GM12878 (cell line): Measurements from ENCODE around the gene TET1. TPM values are rescaled to one million over a fixed set of nuclear protein-coding genes. Genes with fewer than 3 reads are reported as not detected.

Experiments used
- ATAC-seq: fragments of 200-7000 bp; cut with Tn5 transposase; 3 replicates; pipeline ENCODE4 v1.9.1; 2020; ENCODE audit warnings: mild to moderate bottlenecking, moderate library complexity
- BruUV-seq: library from RNA; stranded (reverse); fragments of 400-500 nt; replicated peaks from 2 replicates; lab custom pipeline; 2021; lab: Mats Ljungman, UMichigan
- CTCF ChIA-PET: fragments of 300-600 bp; sonication (Branson Sonifier 250); formaldehyde crosslinking; extraction: SDS; loops from one replicate; lab custom pipeline; 2021; ENCODE audit warnings: inconsistent platforms; lab: Yijun Ruan, JAX
- POLR2A ChIA-PET: fragments of 350-600 bp; formaldehyde crosslinking; extraction: SDS; loops from one replicate; lab custom pipeline; 2021; ENCODE audit warnings: inconsistent platforms; lab: Charles Lee
- RAD21 ChIA-PET: fragments of 300-600 bp; sonication (Branson Sonifier 250); formaldehyde crosslinking; loops from one replicate; lab custom pipeline; 2023; ENCODE audit warnings: antibody characterized with exemption; ENCODE audit not compliant: unreplicated experiment; lab: Charles Lee
- SMC1A ChIA-PET: fragments of 300-600 bp; sonication (Branson Sonifier 250); formaldehyde crosslinking; loops from one replicate; lab custom pipeline; 2023; ENCODE audit not compliant: unreplicated experiment, uncharacterized antibody; lab: Charles Lee
- DNase-seq: peaks from one replicate; pipeline ENCODE4 v3.0.0-alpha.2; 2011; ENCODE audit warnings: low read depth, low spot score
- FAIRE-seq: peaks from 3 replicates; lab custom pipeline; 2011; peaks lifted over from hg19 to GRCh38; lab: Jason Lieb, UNC
- H2AFZ ChIP-seq: 2 replicates; pipeline ENCODE4 v1.6.0; 2011; ENCODE audit warnings: low read depth, low read length, control low read depth; ENCODE audit not compliant: control insufficient read depth
- H3K27ac ChIP-seq: 2 replicates; pipeline ENCODE4 v1.5.1; 2011; ENCODE audit warnings: control low read depth; ENCODE audit not compliant: control insufficient read depth, insufficient read depth
- H3K27me3 ChIP-seq, 2 experiments: replicated peaks in 1 of 2; 2 replicates each; pipeline versions ENCODE4 v1.6.0 to v1.6.1; 2011; ENCODE audit warnings: low read length in 1 of 2; ENCODE audit not compliant: control insufficient read depth in 2 of 2, insufficient read depth in 2 of 2
- H3K36me3 ChIP-seq, 2 experiments: 2 replicates each; pipeline ENCODE4 v1.5.1; 2011; ENCODE audit warnings: low read length in 1 of 2; ENCODE audit not compliant: control insufficient read depth in 2 of 2, insufficient read depth in 2 of 2
- H3K4me1 ChIP-seq: 2 replicates; pipeline ENCODE4 v1.6.1; 2011; ENCODE audit warnings: mild to moderate bottlenecking, low read length, moderate library complexity, mixed read lengths; ENCODE audit not compliant: control insufficient read depth, insufficient read depth
- H3K4me2 ChIP-seq: 2 replicates; pipeline ENCODE4 v1.6.0; 2011; ENCODE audit warnings: control low read depth; ENCODE audit not compliant: control insufficient read depth, insufficient read depth
- H3K4me3 ChIP-seq: fragments of 200-600 bp; sonication (generic); 2 replicates; pipeline ENCODE4 v1.5.1; 2016
- H3K79me2 ChIP-seq: 2 replicates; pipeline ENCODE4 v1.6.0; 2011; ENCODE audit warnings: low read length; ENCODE audit not compliant: control insufficient read depth, insufficient read depth
- H3K9ac ChIP-seq: 2 replicates; pipeline ENCODE4 v1.8.0; 2011; ENCODE audit warnings: low read length, control low read depth, mixed read lengths; ENCODE audit not compliant: control insufficient read depth, insufficient read depth
- H3K9me3 ChIP-seq: replicated peaks from 3 replicates; pipeline ENCODE4 v1.5.1; 2011; ENCODE audit warnings: mild to moderate bottlenecking, low read length; ENCODE audit not compliant: control insufficient read depth, insufficient read depth
- H4K20me1 ChIP-seq: 2 replicates; pipeline ENCODE4 v1.6.0; 2011; ENCODE audit not compliant: control insufficient read depth, insufficient read depth
- HSF1 ChIP-seq: fragments of 150-350 bp; IDR thresholded peaks from 2 replicates; pipeline ENCODE4 v1.6.1; 2014; ENCODE audit warnings: mild to moderate bottlenecking, low read depth, low read length
- JUNB ChIP-seq: IDR thresholded peaks from 2 replicates; pipeline ENCODE4 v1.6.1; 2016; ENCODE audit warnings: antibody characterized with exemption, mild to moderate bottlenecking
- MEF2A ChIP-seq: IDR thresholded peaks from 2 replicates; pipeline ENCODE4 v1.6.1; 2011; ENCODE audit warnings: low read depth, mild to moderate bottlenecking, low read length, moderate library complexity; ENCODE audit not compliant: insufficient read depth
- NFIC ChIP-seq: IDR thresholded peaks from 2 replicates; pipeline ENCODE4 v1.6.1; 2012; ENCODE audit warnings: low read depth, mild to moderate bottlenecking, inconsistent platforms, low read length, moderate library complexity
- POLR2AphosphoS2 ChIP-seq: IDR thresholded peaks from 2 replicates; pipeline ENCODE4 v1.6.1; 2011; ENCODE audit warnings: low read depth, mild to moderate bottlenecking, low read length, improper control_type of control experiment, moderate library complexity
- RUNX3 ChIP-seq: IDR thresholded peaks from 2 replicates; pipeline ENCODE4 v1.6.1; 2012; ENCODE audit warnings: low read length, inconsistent platforms
- WGBS: methylation state at CpG from one replicate; pipeline ENCODE4 v1.1.6; 2016; ENCODE audit warnings: low lambda C conversion rate; ENCODE audit not compliant: insufficient replicate concordance, insufficient coverage; ENCODE audit errors: missing lambda C conversion rate; 5-methylcytosine and 5-hydroxymethylcytosine counted together
- in situ Hi-C: fragments of 300-500 bp; cut with MboI; formaldehyde crosslinking; loops from 9 replicates; pipeline ENCODE4 v1.14.3; 2018; ENCODE audit warnings: mixed read lengths
- intact Hi-C: fragments of 100-400 bp; cut with micrococcal nuclease; formaldehyde crosslinking; loops from one replicate; pipeline ENCODE4 v1.14.2; 2022; ENCODE audit not compliant: unreplicated experiment
- polyA plus RNA-seq, 11 experiments: library from polyadenylated mRNA; depleted of rRNA in 4 of 11; unstranded in 6 of 11; stranded (reverse) in 5 of 11; fragments of >200 nt; fragmentation: Nextera tagmentation in 4 of 11; fragmentation: Illumina TruSeq in 1 of 11; extraction: Ambion mirVana in 4 of 11; extraction: Trizol in 1 of 11; gene quantifications; 1 replicate in 1 of 11; 2 replicates in 10 of 11; pipeline versions ENCODE4 v1.2.1 to v1.2.3, GENCODE V29; 2011 to 2016; ENCODE audit warnings: inconsistent platforms in 2 of 11, missing spikeins in 2 of 11, low read depth in 1 of 11
- total RNA-seq, 4 experiments: library from RNA; depleted of rRNA in 3 of 4; stranded (reverse); fragments of >200 nt in 3 of 4; fragmentation: Illumina TruSeq in 1 of 4; extraction: Trizol in 1 of 4; gene quantifications; 2 replicates each; pipeline versions ENCODE4 v1.2.1 to v1.2.3, GENCODE V29; 2013 to 2021

The TET1 gene
- total and polyA plus RNA-seq, 10 of the 15 experiments (the other 5 are each of a cell fraction or from before 2014, with no cell fraction given), result 0.22 to 1.4 (median 0.60) TPM

- 0 out of 2 replicates have a peak overlapping the region, but pooled peaks have one; percentile 5 for H3K4me3 ChIP-seq
- DNase-seq, result peak; percentile 0
- H3K9ac ChIP-seq, result peak overlapping the region; percentile 45
- ATAC-seq, result no peak
- no peaks in the 10 kb centered on the region for H3K79me2 ChIP-seq
- ChIA-PET SMC1A (interaction anchor here (1.0 kb wide), 1 partner anchor 13 kb away, joined by 3 read pairs; no protein-coding TSS in a partner anchor), CTCF (no interaction called here), RAD21 (no interaction called here), POLR2A (interaction anchor here (0.6 kb wide), 1 partner anchor 30 kb away, joined by 4 read pairs; no protein-coding TSS in a partner anchor)
- peak; percentile 21; the same call in 1 of the 2 replicates for TF ChIP-seq NFIC
- 0 out of 2 replicates have a peak, but pooled peaks have one; percentile 6 for TF ChIP-seq MEF2A
- TF ChIP-seq HSF1, result no peak
- TF ChIP-seq RUNX3, result no peak
- peak; percentile 66 for TF ChIP-seq JUNB
- H2AFZ ChIP-seq, result peak overlapping the region; percentile 62
- no peaks in the 10 kb centered on the region for H3K9me3 ChIP-seq
- no peaks in the 10 kb centered on the region for H3K4me1 ChIP-seq
- WGBS, result 2% methylated on average over 3 of the region's 3 CpGs
- peak overlapping the region; percentile 77 for H3K4me2 ChIP-seq
- in situ Hi-C loops (no loop called here), intact Hi-C loops (no loop called here)
- no peaks in the 10 kb centered on the region; a peak in 1 of 4 replicates for H3K36me3 ChIP-seq
- peak; percentile 78 for FAIRE-seq
- H4K20me1 ChIP-seq, result no peaks in the 10 kb centered on the region
- no peaks in the 10 kb centered on the region for H3K27me3 ChIP-seq
- H3K27ac ChIP-seq, result peak overlapping the region; percentile 41
- no TSS peak for BruUV-seq
Measured at GRCh38 chr10:68684413-68684812, 124.3 kb downstream of the TET1 start.

- FAIRE-seq, result no peak
- no peak for TF ChIP-seq POLR2AphosphoS2
- no peaks in the 10 kb centered on the region for H3K4me1 ChIP-seq
- ChIA-PET CTCF (interaction anchor here (1.5 kb wide), 1 partner anchor 11 kb away, joined by 4 read pairs; no protein-coding TSS in a partner anchor), POLR2A (no interaction called here), RAD21 (interaction anchor here (0.8 kb wide), 1 partner anchor 207 kb away, joined by 3 read pairs; no protein-coding TSS in a partner anchor), SMC1A (interaction anchor here (2.6 kb wide), 1 partner anchor 22 kb away, joined by 10 read pairs; no protein-coding TSS in a partner anchor)
- H3K36me3 ChIP-seq, result no peaks in the 10 kb centered on the region
- WGBS, result 88% methylated on average over 1 of the region's 1 CpG
- H2AFZ ChIP-seq, result no peak overlapping the region
- no peaks in the 10 kb centered on the region for H3K79me2 ChIP-seq
- intact Hi-C loops, result no loop called here
- H3K27ac ChIP-seq, result no peak overlapping the region
- no peaks in the 10 kb centered on the region for H4K20me1 ChIP-seq
- no peak overlapping the region for H3K4me3 ChIP-seq
- H3K9ac ChIP-seq, result no peak overlapping the region
- no peaks in the 10 kb centered on the region for H3K9me3 ChIP-seq
- no peak overlapping the region for H3K4me2 ChIP-seq
- no peak for DNase-seq
- no TSS peak for BruUV-seq
- H3K27me3 ChIP-seq, result no peaks in the 10 kb centered on the region
- ATAC-seq, result no peak
- in situ Hi-C loops, result no loop called here
Measured at GRCh38 chr10:68696018-68696417, 135.9 kb downstream of the TET1 start.
